Mesothelial cell of epicardium (in vitro differentiated cells): ENCODE measurements around the gene FAM221B. TPM values are rescaled to one million over a fixed set of nuclear protein-coding genes. Genes with fewer than 3 reads are reported as not detected.

Source experiments
- DNase-seq, 2 experiments: peaks; one replicate each; pipeline ENCODE4 v3.0.0; 2021; ENCODE audit warnings: low spot score in 2 of 2; ENCODE audit not compliant: unreplicated experiment in 2 of 2
- H3K27ac Mint-ChIP-seq: 2 replicates; pipeline ENCODE4 v1.8.0; 2021; ENCODE audit warnings: mixed read lengths
- H3K27me3 Mint-ChIP-seq: 2 replicates; pipeline ENCODE4 v1.8.0; 2021; ENCODE audit warnings: low read depth, mixed read lengths
- H3K36me3 Mint-ChIP-seq: 2 replicates; pipeline ENCODE4 v1.8.0; 2021; ENCODE audit warnings: mixed read lengths
- H3K4me1 Mint-ChIP-seq: 2 replicates; pipeline ENCODE4 v1.8.0; 2021; ENCODE audit warnings: mixed read lengths
- H3K4me3 Mint-ChIP-seq: 2 replicates; pipeline ENCODE4 v1.8.0; 2021; ENCODE audit warnings: mild to moderate bottlenecking, moderate library complexity, mixed read lengths
- H3K9me3 Mint-ChIP-seq: 2 replicates; pipeline ENCODE4 v1.8.0; 2021; ENCODE audit warnings: mixed read lengths
- total RNA-seq: library from RNA; stranded (reverse); gene quantifications from 3 replicates; pipeline ENCODE4 v1.2.1, GENCODE V29; 2021
- TF ChIP-seq, protein P1 (sequence below): fragments of 200-600 bp; sonication (generic); IDR thresholded peaks from one replicate; pipeline ENCODE4 v1.5.0; 2021; ENCODE audit warnings: antibody characterized with exemption; ENCODE audit not compliant: unreplicated experiment

Gene FAM221B
- total RNA-seq, 1 donor from 2014 or later = 0.07 TPM

DNA sequence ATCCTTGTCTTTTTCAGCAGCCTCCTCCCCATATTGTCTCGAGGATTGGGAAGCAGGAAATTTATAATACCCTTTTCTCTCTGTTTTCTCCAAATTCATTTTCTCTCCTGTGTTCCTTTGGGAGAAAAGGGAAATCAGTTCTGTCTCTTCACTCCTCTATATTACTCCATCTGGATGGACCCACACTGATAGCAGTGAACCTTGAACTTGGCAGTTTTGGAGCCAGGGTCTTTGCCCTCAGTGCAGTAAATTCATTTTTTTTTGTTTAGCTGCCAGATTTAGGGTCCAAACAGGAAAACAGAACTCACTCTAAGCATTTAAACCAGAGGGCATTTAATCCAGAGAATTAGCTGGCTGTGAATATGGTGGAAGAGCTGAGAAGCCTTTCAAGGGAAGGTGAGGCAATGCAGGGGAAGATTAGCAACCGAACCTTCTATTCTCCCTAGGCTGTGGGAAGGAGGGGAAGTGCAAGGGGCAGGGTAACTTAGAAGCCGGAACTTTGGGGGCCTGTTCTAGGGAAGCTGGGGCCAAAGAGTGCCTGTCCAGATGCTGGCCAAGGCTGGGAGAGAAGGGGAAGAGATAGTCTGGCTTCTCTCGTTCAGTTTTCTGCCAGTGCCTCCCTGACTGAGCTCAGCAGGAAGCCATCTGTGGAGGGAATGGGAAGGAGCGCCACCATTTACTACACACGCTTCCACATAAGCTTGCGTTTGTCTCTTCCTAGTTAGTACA lies 53.5 kb downstream of the FAM221B start:
- Mint-ChIP-seq H3K36me3 (peaks cover under 1% of the 10 kb centered on the region), H3K4me1 (peaks cover 8% of the 10 kb centered on the region)

DNA sequence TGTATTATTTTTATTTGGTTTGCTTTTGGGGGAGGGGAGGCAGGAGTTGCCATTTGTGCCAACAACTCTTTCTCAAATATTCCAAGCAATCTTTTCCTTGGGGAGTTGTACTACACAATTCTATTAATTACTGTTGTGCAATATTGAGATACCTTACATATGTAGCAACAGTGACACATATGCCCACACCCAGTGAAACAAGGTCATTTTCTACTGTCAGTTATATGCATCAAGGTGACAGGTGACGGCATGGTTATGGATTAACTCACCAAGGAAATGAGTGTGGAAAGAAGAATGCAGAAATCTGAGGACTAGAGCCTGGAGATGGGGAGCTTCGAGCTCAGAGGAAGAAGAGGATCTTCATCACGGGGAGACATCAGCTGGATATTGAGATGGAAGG lies 56.6 kb downstream of the FAM221B start:
- Mint-ChIP-seq H3K36me3 (no peaks in the 10 kb centered on the region), H3K4me1 (peaks cover 8% of the 10 kb centered on the region), H3K4me3 (no peak overlapping the region), H3K9me3 (no peaks in the 10 kb centered on the region), H3K27me3 (no peaks in the 10 kb centered on the region), H3K27ac (no peak overlapping the region)
- DNase-seq = no peak
- TF ChIP-seq, protein P1, sequence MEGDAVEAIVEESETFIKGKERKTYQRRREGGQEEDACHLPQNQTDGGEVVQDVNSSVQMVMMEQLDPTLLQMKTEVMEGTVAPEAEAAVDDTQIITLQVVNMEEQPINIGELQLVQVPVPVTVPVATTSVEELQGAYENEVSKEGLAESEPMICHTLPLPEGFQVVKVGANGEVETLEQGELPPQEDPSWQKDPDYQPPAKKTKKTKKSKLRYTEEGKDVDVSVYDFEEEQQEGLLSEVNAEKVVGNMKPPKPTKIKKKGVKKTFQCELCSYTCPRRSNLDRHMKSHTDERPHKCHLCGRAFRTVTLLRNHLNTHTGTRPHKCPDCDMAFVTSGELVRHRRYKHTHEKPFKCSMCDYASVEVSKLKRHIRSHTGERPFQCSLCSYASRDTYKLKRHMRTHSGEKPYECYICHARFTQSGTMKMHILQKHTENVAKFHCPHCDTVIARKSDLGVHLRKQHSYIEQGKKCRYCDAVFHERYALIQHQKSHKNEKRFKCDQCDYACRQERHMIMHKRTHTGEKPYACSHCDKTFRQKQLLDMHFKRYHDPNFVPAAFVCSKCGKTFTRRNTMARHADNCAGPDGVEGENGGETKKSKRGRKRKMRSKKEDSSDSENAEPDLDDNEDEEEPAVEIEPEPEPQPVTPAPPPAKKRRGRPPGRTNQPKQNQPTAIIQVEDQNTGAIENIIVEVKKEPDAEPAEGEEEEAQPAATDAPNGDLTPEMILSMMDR = no peak

More for the DNA sequence above, 53.5 kb downstream of the FAM221B start:
- peaks cover under 1% of the 10 kb centered on the region for H3K27me3 Mint-ChIP-seq
- no peaks in the 10 kb centered on the region for H3K9me3 Mint-ChIP-seq
- no peak overlapping the region for H3K27ac Mint-ChIP-seq
- no peak overlapping the region for H3K4me3 Mint-ChIP-seq
- TF ChIP-seq, protein P1 = no peak
- DNase-seq = no peak

DNA sequence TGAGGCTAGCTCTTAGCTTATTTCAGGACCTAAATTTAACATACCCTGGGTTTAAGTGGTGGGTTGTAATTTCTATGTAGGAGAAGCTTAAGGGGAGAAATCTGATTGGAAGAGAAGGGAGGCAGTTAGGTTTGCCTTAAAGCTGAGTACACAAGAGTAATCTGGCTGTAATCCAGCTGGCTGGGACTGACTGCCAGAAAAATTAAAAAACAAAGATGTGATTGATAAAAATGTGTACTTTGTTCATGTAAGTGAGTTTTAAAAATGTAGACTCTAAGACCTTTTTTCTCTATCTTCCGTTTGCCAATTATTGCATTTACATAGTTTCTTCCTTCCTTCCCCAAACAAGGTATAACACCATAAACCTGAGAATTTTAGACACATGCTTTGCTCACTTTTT lies 57.0 kb downstream of the FAM221B start:
- Mint-ChIP-seq H3K4me3 (no peak overlapping the region), H3K27me3 (no peaks in the 10 kb centered on the region), H3K36me3 (no peaks in the 10 kb centered on the region), H3K9me3 (no peaks in the 10 kb centered on the region), H3K4me1 (peaks cover 8% of the 10 kb centered on the region), H3K27ac (no peak overlapping the region)
- TF ChIP-seq, protein P1 = no peak
- no peak for DNase-seq

DNA sequence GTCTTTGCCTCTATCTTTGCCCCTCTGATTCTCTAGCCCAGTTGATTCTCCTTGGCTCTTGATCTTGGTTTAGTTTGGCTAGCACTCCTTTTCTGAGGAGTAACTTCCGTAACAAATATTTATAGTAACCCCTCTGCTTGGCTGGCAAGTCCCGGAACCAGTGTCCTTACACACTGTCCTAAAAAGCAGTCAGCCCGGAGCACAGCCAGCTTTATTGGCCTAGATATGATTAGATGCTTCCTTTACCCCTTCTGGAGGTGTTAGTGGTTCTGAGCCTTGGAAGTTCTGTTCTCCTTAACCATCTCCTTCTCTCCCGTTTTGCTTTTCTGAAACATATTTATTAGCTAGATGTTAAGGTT lies 57.5 kb downstream of the FAM221B start:
- H3K27me3 Mint-ChIP-seq = no peaks in the 10 kb centered on the region
- DNase-seq = no peak
- no peaks in the 10 kb centered on the region for H3K9me3 Mint-ChIP-seq
- peaks cover 6% of the 10 kb centered on the region for H3K4me1 Mint-ChIP-seq
- H3K4me3 Mint-ChIP-seq = no peak overlapping the region
- no peaks in the 10 kb centered on the region for H3K36me3 Mint-ChIP-seq
- TF ChIP-seq, protein P1 = no peak
- no peak overlapping the region for H3K27ac Mint-ChIP-seq

DNA sequence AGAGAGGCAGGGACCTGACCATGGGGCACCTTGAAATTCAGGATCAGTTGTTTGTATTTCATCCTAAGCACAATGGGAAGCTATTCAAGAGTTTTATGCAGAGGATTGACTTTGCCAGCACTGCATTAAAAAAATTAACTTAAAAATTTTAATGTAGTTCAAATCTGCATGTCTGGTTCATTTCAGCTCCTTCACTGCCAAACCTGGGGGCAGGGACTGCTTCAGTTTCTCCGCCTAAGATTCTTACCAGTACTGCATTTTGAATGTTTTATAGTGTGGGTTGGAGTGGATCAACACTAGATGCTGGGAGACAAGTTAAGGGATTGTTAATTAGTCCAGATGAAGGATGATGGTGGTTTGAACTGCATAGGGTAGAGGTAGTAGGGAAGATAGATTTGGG lies 58.8 kb downstream of the FAM221B start:
- DNase-seq = no peak
- H3K9me3 Mint-ChIP-seq = no peaks in the 10 kb centered on the region
- H3K4me3 Mint-ChIP-seq = no peak overlapping the region
- no peaks in the 10 kb centered on the region for H3K36me3 Mint-ChIP-seq
- TF ChIP-seq, protein P1 = no peak
- no peak overlapping the region for H3K27ac Mint-ChIP-seq
- no peaks in the 10 kb centered on the region for H3K27me3 Mint-ChIP-seq
- H3K4me1 Mint-ChIP-seq = no peaks in the 10 kb centered on the region
